Central memory CD4-positive, alpha-beta T cell (primary cell): ENCODE measurements around the gene PDPK1.
A peak's percentile ranks its signal among the peaks of the same experiment; 100 is the strongest.
"Not testable (repeated sequence)": the region's sequence is repeated elsewhere in the genome, so short reads cannot be mapped to it uniquely, and the experiment has no call there.

Source experiments
- DNase-seq: peaks from one replicate; pipeline ENCODE4 v3.0.0; 2022

Gene PDPK1

DNA sequence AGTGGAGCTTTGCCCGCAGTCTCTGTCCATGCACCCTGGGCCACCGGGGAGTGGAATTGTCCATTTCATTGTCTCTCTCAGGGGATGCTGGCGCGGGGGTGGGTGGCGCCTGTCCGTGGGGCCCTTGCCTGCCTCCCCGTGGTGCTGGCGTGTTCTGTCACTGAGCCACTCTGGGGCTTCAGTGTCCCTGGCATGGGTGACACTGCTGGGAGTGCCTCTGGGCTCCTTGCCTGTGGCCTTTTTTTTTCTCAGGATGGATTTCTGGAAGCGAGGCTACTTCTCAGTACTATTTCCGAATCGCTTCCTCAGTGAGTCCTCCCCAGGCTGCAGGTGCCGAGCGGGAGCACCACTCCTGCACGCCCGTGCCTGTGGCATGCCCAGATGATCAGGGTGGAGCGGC lies 55.0 kb downstream of the PDPK1 start:
- no peak for DNase-seq

DNA sequence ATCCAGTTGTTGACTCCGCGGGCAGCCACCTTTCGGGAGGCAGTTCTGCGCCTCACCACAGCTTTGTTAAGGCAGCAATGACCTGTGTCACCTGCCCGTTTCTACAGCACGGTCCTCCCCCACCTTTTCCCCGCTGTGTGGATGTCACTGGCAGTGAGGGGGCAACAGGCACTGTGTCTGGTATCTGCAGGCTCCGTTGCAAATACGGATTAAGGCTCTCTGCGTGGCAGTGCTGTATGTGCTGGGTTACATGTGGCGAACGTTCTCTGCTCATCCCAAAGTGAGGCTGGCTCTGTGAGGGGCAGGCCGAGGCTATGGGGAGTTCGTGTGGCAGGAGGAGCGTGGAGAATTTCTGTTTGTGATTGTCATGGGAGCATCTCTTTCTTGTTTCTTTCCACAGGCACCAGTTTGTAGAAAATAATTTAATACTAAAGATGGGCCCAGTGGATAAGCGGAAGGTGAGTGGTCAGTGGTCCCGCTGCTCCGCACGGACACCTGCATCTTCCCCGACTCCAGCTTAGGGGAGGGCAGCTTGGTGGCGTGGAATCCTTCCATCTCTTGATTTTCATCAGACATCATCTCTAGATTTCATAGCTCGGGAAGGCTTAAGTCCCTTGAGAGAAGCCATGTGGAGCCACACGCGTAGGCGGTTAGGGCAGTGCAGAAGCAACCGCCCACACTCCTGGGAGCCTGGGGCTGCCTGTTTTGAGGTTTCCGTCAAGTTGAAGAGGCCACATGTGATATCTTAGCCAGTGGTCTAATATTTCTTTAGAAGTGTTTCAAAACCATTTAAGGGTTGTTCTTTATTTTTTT lies 57.8 kb downstream of the PDPK1 start:
- DNase-seq = no peak

DNA sequence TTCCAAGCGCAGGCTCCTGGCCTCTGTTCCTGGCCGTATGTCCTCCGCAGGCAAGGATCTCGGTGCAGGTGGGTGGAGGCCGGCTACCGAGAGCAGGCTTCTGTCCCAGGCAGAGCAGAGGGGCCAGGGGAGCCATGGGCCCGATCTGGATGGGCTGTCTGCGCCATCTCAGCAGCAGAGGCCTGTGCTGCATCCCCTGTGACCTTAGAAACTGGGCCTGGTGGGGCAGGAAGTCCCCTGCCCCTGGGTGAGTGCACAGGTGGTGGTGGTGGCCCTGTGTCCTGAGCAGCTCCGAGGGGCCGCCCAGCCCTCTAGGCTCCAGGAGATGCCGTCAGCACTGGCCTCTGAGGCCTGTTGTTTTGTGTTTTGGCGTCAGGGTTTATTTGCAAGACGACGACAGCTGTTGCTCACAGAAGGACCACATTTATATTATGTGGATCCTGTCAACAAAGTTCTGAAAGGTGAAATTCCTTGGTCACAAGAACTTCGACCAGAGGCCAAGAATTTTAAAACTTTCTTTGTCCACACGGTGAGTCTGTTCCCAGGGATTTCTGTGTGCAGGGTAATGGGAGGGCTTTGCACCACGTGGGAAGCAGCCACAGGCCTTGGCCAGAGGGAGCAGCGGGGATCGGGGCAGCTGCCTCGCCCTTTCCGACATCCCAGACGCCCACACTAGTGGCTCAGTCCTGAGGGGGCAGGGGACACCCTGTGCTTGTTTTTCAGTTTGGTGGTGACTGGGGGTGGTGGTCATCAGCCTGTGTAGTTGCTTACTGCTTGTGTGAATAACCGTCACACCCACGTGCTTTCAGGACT lies 59.1 kb downstream of the PDPK1 start:
- no peak for DNase-seq

DNA sequence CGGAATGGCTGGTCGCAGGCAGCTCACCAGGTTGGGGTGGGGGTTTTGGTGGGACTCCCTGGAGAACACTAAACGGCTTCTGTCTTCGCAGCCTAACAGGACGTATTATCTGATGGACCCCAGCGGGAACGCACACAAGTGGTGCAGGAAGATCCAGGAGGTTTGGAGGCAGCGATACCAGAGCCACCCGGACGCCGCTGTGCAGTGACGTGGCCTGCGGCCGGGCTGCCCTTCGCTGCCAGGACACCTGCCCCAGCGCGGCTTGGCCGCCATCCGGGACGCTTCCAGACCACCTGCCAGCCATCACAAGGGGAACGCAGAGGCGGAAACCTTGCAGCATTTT lies 59.7 kb downstream of the PDPK1 start:
- no peak for DNase-seq

DNA sequence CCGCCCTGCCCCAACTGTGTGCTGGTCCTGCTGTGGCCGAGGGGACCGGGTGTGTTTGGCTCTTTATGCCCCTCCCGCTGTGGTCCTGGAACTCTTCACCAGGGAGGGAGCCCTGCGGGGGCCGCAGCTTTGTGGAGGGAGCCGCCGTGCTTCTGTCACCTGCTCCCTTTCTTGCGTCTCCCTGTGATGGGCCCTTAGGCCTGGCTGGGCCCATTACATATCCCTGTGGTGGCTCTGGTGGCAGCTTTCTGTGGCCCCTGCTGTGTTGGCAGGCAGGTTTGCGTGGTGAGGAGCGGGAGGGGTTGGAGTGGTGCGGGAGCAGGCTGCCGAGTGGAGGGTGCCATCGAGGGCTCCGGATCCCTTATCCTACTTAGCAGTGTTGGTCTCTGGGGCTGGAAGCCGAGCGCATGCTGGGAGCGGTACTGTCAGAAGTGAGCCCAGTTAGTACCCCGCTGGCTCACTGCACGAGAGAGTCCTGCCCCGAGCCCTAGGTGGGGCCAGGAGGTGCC lies 60.4 kb downstream of the PDPK1 start:
- DNase-seq = no peak

GRCh38 chr16:2598723-2599122 lies 60.9 kb downstream of the PDPK1 start:
- no peak for DNase-seq

DNA sequence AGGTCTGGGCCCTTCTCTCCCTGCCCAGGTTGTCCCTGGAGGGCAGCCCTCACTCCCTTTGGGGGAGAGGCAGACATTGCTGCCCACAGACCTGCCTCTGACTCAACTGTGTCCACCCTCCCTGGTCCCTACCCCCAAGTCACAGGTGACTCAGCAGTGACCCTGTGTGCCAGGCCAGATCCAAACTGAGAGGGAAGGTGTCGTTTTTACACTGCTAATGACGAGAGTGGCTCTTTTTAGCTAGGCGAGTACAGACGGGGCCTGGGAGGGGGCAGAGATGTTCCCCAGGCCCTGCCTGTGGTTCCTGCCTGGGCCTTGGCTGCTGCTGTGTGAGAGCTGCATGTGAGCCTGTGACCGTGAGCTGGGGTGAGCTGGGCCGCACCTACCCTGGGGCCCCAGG lies 61.3 kb downstream of the PDPK1 start:
- not testable (repeated sequence) for DNase-seq

DNA sequence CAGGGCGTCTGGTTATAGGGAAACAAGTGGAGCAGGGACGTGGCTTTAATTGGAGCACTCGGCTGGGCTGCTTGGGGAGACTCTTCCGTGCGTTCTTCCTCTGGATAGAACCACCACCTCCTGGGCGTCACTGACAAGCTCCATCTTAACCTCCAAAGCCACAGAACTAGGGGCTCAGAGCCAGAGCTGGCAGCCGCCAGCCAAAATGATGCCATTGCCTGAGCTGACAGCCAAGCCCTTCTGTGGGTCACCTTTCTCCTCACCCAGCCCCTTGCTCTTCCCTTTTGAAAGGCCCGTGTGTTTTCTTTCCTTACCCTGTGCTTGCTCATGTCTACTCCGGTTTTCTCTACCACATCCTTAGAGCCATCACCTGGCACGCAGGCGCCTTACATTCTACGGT lies 62.0 kb downstream of the PDPK1 start:
- not testable (repeated sequence) for DNase-seq

DNA sequence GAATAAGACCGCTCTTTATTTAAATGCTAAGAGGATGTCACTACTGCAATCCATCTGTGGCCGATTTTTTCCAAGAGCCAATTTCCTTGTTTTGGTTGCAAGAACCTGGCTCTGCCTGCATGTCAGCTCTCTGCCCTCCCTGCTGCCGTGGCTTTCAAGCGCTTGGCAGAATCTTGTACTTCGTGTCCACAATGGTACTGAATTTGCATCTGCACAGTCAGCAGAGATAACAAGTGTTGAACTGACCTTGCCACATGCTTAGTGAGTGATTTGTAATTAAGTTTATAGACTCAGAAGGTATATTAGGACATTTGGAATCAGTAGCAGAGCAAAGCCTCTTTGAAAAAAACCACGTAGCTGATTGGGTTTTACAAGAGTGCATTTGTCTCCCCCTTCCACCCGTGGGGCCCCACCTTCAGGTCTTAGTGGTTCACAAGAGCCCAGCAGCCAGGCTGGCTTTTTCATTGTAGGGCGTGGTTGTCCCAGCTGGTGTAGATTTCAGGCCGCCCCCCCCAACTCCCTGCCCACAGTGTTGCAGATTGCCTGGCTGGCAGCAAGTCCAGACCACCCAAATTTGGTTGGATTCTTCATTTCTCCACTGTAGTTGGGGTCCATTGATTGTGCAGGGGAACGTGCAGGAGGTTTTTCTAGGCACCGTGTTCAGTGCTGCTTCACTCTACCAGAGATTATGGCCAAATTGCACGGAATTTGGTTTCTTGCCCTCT lies 63.6 kb downstream of the PDPK1 start:
- not testable (repeated sequence) for DNase-seq

- DNase-seq = not testable (repeated sequence)
Measured at GRCh38 chr16:2602175-2602574, 64.4 kb downstream of the PDPK1 start.

DNA sequence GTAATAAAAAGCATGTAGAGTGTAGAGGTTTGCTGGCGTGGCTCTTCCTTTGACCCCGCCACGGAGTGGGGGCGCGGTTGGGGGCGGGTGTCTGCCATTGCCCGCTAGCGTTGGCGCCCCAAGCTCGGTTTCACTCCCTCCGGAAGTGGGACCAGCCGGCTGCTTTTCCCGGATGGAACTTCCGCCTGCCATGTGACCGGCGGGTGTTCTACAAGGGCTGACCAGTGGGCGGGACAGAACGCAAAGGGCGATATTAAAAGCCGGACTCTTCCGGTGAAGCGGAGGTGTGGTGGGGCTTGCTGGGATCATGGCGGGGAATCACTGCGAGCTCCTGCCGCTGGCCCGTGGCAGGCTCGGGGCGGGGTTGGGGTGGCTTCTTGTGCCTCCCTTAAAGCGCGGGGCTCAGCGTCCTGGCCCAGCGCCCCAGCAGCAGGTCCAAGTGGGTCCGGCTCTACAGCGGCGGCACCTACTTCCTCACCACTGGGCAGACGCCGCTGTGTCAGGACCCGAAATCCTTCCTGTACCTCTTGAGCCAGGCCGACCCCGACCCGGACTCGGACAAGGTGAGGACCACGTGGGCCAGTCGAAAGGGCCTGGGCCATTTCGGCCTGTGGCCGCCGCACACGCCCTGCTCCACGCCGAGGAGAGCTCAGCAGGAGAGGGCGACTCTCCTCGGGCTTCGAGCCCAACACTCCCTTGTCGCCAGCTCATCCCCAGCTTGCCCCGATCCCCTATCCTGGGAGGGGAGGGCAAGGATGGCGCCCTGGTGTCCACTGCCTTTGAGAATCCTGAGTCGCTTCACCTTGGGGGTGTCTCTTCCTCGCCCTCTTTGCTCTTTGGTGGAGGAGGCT lies 65.6 kb downstream of the PDPK1 start:
- DNase-seq = peak; percentile 37

DNA sequence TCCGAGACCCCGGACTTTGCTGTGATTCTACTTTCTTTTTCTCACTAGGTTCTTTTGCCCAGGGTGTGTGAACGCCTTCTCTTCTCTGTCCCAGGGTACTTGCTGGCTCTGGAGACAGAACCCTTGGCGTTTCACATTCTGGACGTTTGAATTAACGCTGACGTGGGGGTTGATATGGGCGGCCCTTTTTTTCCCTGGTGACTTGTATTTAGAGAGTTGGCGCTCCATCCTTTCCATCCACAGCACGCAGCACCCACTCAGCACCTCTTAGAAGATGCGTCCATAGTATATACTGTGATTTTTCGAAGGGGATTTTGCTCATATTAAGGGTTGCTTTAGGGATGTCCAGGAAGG lies 66.2 kb downstream of the PDPK1 start:
- not testable (repeated sequence) for DNase-seq

DNA sequence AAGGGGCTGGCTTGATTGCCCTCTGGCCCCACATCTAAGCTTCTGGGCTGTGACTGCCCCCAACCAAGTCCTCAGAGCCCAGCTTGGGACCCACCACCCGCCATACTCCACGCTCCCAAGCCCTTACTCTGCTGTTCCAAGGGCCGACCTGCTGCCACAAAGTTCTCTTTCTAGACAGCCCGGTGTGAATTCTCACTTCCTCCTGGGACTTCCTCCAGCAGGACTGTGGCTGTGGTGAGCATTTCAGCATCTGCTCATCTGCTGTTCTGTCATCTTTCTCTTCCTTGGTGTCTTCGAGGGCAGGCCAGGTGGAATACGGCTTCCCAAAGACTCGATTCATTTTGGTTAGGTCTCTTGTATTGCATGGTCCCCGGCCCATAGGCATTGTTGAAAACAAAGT lies 69.0 kb downstream of the PDPK1 start:
- not testable (repeated sequence) for DNase-seq

DNA sequence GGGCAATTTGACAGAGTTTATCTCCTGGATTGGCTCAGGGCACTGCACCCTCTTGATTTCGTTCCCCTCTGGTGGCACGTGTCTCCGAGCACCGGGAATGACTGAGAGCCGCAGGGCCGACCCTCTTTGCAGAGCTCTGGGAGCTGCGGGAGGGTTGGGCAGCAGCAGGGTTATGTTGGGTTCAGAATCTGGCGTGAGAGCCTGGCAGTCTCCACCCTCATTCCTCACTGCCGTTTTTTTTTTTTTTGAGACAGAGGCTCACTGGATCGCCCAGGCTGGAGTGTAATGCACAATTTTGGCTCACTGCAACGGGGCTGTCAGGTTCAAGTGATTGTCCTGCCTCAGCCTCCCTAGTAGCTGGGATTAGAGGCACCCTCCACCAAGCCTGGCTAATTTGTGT lies 71.5 kb downstream of the PDPK1 start:
- DNase-seq = not testable (repeated sequence)

- DNase-seq = no peak
Measured at GRCh38 chr16:2609827-2610470, 72.1 kb downstream of the PDPK1 start.

DNA sequence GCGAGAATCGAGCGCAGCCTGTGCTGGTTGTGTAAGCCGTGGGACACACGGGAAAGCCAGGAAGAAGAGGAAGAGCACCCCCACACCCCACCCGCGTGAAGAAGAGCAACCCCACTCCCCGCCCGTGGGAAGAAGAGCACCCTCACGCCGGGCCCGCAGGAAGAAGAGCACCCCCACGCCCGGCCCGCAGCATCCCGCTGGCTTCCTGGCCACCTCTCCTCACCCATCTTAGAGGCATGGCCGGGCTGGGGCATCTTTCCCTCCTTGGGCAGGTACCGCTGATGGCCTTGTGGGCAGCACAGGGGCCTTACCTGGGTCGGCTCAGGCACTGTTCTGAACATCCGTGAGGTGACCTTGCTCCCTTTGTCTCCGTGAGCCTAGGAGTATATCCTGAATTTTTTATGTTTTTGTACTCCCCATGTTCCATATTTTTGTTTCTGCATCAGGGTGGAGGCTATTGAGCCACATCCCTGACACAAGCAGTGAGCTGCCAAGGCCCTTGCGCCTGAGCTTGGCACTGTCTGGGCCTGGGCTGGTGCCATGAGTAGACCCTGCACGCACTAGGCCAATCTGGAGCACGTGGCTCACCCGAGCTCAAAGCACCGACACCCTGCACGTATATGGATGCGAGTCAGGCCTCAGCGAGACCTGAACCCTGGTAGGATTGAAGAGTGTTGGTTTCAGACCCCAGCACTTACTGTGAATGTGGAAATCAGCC lies 73.1 kb downstream of the PDPK1 start:
- DNase-seq = no peak

DNA sequence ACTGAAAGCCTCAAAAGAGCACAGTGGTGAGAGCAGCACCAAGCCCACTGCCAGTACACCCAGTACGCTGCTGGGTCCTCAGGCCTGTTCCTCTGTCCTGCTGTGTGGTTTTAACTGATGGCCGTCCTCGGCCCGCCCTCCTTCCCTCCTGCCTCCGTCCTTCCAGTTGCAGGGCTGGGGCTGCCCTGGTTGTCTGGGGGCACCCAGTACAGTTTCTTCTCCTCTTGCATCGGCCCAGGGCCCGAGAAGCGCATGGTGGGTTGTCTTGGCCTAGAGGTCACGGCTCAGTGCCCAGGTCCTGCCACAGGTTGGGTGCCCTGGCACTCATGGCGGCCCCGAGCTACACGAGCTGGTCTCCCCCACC lies 73.7 kb downstream of the PDPK1 start:
- no peak for DNase-seq

DNA sequence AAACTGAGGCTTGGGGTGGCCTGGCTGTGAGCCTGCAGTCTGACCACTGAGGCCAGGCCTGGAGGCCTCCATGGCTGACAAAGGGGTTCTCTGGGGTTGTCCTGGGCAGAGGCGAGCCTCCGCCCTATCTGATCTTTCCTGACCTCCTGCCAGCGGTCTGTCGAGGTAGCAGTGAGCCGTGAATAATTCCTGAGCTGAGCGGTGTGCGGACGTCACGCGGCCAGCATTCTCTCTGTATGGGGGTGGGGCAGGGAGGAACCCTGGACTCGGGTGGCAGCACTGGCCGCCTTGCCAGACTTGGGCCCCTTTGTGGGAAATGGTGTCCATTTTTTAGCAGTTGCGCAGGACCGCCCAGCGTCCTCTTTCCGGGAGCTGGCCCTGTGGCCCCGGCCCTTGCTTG lies 74.1 kb downstream of the PDPK1 start:
- not testable (repeated sequence) for DNase-seq

DNA sequence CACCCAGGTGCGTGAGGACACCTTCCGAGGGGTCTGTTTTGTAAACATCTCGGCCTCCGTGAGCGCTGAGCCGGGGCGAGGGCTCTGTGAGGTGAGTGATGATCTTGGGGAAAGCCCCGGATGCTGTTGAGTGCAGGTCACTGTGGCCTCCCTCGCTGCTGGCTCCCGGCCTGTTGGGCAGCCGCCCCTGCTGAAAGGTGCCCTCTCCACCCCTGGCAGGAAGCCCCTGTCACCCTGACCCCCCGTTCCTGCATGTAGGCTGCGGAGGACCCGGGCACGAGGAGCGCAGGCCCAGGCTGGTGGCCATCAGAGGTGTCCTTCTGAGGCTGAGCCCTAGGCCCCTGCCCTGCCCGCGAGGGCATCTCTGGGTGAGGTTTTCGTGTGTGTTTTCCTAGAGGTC lies 75.4 kb downstream of the PDPK1 start:
- DNase-seq = not testable (repeated sequence)

DNA sequence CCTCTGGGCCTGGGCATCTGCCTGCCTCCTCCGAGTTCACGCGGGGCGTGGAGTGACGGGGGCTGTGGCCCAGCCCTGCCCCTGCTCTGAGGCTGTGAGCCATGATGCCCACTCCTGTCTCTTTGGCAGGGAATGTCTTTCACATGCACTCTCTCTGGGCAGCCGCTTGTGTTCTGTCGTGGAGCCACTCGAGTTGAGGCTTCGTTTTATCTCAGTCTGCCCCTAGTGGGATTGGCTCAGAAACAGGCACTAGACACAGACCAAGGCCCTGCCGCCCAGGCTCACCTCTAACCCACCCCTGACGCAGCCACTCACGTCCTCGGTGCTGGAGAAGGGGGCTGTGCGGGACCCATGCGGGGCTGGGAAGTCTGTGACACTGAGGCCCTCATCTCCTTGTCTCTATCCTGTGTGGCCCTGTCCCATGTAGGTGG lies 77.0 kb downstream of the PDPK1 start:
- no peak for DNase-seq

GRCh38 chr16:2618964-2619363 lies 81.1 kb downstream of the PDPK1 start:
- not testable (repeated sequence) for DNase-seq
